ENCODE data around the gene ACAA1. TPM values are rescaled to one million over a fixed set of nuclear protein-coding genes. Genes with fewer than 3 reads are reported as not detected.

The ACAA1 gene
- total RNA-seq, 2 donors from 2014 or later: 50.9 to 74.0 TPM

- TF ChIP-seq CTCF (IDR thresholded peaks at IDR 0.05): no peak
- H3K4me3 ChIP-seq: no peak overlapping the region
- DNase-seq (ENCODE audit: low spot score): no peak
Observed at GRCh38 chr3:38112378-38112761, 24.6 kb downstream of the ACAA1 start.

GRCh38 chr3:38111696-38112377 is 25.1 kb downstream of the ACAA1 start:
- TF ChIP-seq CTCF (IDR thresholded peaks at IDR 0.05): no peak
- no peaks in the 10 kb centered on the region for H3K4me1 ChIP-seq
- no peaks in the 10 kb centered on the region for H3K36me3 ChIP-seq
- no peaks in the 10 kb centered on the region for H3K27me3 ChIP-seq
- H3K27ac ChIP-seq: no peak overlapping the region
- H3K9me3 ChIP-seq: no peaks in the 10 kb centered on the region
- no peak for DNase-seq (ENCODE audit: low spot score)
- no peak overlapping the region for H3K4me3 ChIP-seq

More at GRCh38 chr3:38112378-38112761, 24.6 kb downstream of the ACAA1 start:
- Histone ChIP-seq H3K36me3 (no peaks in the 10 kb centered on the region), H3K27ac (no peak overlapping the region), H3K4me1 (no peaks in the 10 kb centered on the region), H3K9me3 (no peaks in the 10 kb centered on the region), H3K27me3 (no peaks in the 10 kb centered on the region)

GRCh38 chr3:38111201-38111600 is 25.7 kb downstream of the ACAA1 start:
- Histone ChIP-seq H3K4me3 (no peak overlapping the region), H3K36me3 (no peaks in the 10 kb centered on the region), H3K27ac (no peak overlapping the region), H3K4me1 (no peaks in the 10 kb centered on the region), H3K9me3 (no peaks in the 10 kb centered on the region), H3K27me3 (no peaks in the 10 kb centered on the region)
- DNase-seq (ENCODE audit: low spot score): no peak
- no peak for TF ChIP-seq CTCF (IDR thresholded peaks at IDR 0.05)

DNA sequence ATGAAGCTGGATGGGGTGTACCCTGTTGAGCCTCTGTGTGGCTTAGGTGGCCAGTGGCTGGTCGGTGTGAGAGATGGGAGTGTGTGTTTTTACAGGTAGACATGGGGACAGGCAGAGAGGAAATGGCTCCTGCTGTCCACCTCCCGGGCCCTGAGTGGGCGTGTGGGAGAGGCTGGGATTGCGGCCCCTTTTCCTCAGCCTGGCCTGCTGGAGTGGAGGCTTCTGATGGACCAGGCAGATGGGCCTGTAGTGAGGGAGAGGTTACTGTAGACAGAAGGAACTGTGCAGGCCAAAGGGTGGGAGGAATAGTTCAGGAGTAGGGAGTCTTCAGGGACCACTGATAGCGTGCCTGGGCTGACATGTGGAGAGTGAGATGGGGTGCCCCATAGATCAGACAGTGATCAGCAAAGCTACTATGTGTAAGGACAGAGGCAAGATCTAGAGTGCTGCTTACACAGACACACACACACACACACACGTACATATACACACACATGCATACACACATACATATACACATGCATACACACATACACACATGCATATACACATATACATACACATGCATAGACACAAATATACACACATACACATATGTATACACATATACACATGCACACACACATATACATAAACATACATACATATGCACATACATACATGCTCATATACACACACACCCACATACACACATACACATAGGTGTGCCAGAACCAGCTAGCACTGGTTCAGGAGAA is 26.4 kb downstream of the ACAA1 start:
- no peak for TF ChIP-seq CTCF (IDR thresholded peaks at IDR 0.05)
- H3K9me3 ChIP-seq: peaks cover 0 to under 1% of the 10 kb centered on the region in 2 donors
- H3K4me1 ChIP-seq: no peaks in the 10 kb centered on the region
- H3K27me3 ChIP-seq: no peaks in the 10 kb centered on the region
- no peak for DNase-seq (ENCODE audit: low spot score)
- H3K36me3 ChIP-seq: no peaks in the 10 kb centered on the region
- H3K27ac ChIP-seq: no peak overlapping the region
- no peak overlapping the region for H3K4me3 ChIP-seq

GRCh38 chr3:38109580-38110313 is 27.2 kb downstream of the ACAA1 start:
- peaks cover 0 to 8% of the 10 kb centered on the region in 2 donors for H3K9me3 ChIP-seq
- H3K36me3 ChIP-seq: no peaks in the 10 kb centered on the region
- H3K4me3 ChIP-seq: no peak overlapping the region
- no peak for DNase-seq (ENCODE audit: low spot score)
- no peak overlapping the region for H3K27ac ChIP-seq
- no peaks in the 10 kb centered on the region for H3K27me3 ChIP-seq
- no peaks in the 10 kb centered on the region for H3K4me1 ChIP-seq
- no peak for TF ChIP-seq CTCF (IDR thresholded peaks at IDR 0.05)

All from right atrium auricular region (tissue), 2 donors.